ENCODE data around the gene PMM1. TPM values are rescaled to one million over a fixed set of nuclear protein-coding genes. Genes with fewer than 3 reads are reported as not detected.

The PMM1 gene
- total RNA-seq, 2 donors from 2014 or later, result 17.3 TPM

DNA sequence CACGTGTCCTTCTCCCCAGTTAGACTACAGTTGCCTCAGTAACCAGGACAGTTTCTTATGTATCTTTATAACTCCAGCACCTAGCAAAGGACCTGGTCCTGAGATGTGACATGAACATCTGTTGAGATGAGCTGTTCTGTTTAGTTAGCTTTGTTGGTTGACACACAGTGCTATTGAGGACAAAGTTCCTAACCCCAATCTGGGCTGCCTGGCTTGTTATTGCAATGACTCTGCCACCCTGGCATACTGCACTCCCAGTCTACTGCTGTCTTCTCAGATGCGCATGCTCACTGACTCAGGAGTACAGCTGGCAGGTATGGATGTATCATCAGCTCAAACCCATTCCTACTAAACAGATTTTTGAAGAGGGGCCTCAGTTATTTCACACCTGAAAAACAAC is 23.8 kb upstream of the PMM1 start:
- DNase-seq (ENCODE audit: low spot score), result no peak
- Histone ChIP-seq H3K9me3 (no peaks in the 10 kb centered on the region), H3K27me3 (no peaks in the 10 kb centered on the region), H3K4me1 (peaks cover 0 to 8% of the 10 kb centered on the region in 2 donors), H3K27ac (no peak overlapping the region), H3K36me3 (no peaks in the 10 kb centered on the region), H3K4me3 (no peak overlapping the region)
- TF ChIP-seq, protein P1, sequence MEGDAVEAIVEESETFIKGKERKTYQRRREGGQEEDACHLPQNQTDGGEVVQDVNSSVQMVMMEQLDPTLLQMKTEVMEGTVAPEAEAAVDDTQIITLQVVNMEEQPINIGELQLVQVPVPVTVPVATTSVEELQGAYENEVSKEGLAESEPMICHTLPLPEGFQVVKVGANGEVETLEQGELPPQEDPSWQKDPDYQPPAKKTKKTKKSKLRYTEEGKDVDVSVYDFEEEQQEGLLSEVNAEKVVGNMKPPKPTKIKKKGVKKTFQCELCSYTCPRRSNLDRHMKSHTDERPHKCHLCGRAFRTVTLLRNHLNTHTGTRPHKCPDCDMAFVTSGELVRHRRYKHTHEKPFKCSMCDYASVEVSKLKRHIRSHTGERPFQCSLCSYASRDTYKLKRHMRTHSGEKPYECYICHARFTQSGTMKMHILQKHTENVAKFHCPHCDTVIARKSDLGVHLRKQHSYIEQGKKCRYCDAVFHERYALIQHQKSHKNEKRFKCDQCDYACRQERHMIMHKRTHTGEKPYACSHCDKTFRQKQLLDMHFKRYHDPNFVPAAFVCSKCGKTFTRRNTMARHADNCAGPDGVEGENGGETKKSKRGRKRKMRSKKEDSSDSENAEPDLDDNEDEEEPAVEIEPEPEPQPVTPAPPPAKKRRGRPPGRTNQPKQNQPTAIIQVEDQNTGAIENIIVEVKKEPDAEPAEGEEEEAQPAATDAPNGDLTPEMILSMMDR (IDR thresholded peaks at IDR 0.05), result no peak

DNA sequence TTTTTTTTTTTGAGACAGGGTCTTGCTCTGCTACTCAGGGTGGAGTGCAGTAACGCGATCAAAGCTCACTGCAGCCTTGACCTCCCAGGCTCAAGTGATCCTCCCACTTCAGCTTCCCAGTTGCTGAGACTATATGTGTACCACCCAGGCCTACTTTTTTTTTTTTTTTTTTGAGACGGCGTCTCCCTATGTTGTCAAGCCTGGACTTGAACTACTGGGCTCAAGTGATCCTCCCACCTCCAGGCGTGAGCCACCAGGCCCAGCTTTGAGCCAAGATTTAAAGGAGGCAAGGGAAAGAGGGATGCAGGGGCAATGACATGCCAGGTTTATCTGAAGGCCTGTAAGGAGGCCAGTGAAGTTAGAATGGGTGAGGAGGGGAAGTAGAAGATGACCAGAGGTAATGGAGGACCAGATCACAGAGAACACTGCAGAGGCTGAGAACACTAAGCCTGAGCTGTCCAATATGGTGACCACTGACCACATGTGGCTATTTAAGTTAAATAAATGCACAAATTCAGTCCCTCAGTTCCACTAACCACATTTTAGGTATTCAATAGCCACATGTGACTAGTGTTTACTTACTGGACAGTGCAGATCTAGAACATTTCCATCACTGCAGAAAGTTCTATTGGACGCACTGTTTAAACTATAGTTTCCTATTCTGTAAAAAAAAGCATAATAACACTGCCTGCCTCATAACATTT is 23.1 kb upstream of the PMM1 start:
- no peak for DNase-seq (ENCODE audit: low spot score)
- H3K36me3 ChIP-seq, result no peaks in the 10 kb centered on the region
- no peak overlapping the region for H3K4me3 ChIP-seq
- H3K27me3 ChIP-seq, result no peaks in the 10 kb centered on the region
- TF ChIP-seq, protein P1 (IDR thresholded peaks at IDR 0.05), result no peak
- peaks cover 0 to 10% of the 10 kb centered on the region in 2 donors for H3K4me1 ChIP-seq
- no peaks in the 10 kb centered on the region for H3K9me3 ChIP-seq
- no peak overlapping the region for H3K27ac ChIP-seq

DNA sequence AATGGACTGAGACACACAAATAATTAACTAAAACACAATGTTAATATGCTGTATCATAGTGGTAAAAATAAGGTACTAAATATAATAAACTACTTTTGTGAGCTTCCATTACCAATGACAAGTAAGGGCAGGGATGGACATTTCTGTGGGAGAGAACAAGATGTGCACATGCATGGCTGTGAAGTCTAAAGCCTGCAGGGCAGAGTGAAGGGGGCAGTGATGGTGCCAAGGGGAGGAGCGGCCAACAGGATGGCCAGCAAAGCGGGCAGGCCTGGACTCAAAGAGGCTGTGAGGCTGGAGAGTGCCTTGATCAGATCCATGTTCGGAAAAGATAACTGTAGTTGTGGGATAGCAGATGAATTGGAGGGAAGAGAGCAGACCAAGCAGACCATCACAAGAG is 18.7 kb upstream of the PMM1 start:
- Histone ChIP-seq H3K4me1 (peaks cover 0 to 14% of the 10 kb centered on the region in 2 donors), H3K27ac (peak overlapping the region; percentile 51 to 63), H3K9me3 (no peaks in the 10 kb centered on the region), H3K36me3 (peaks cover 28% of the 10 kb centered on the region), H3K4me3 (no peak overlapping the region), H3K27me3 (no peaks in the 10 kb centered on the region)
- TF ChIP-seq, protein P1 (IDR thresholded peaks at IDR 0.05), result no peak
- no peak for DNase-seq (ENCODE audit: low spot score)

DNA sequence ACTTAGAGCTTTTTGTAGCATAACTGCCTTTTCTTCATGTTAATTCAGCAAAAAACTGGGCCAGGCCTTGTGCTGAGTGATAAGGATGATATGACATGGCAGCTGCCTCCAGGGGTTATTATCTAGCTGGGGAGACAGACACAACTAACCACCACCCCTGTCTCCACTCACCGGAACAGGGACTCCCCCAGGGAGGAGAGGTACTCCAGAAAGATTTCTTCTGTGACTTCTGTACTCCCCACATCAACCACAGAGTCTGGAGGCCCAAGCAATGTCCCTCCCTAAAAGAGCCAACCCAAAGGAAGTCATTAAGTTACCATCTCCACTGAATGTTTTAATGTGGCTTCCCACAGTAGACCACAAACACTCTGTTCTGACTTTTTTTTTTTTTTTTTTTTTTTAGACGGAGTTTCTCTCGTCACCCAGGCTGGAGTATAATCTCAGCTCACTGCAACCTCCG is 14.3 kb upstream of the PMM1 start:
- no peak overlapping the region for H3K27ac ChIP-seq
- H3K36me3 ChIP-seq, result peaks cover 62% of the 10 kb centered on the region
- no peaks in the 10 kb centered on the region for H3K27me3 ChIP-seq
- no peaks in the 10 kb centered on the region for H3K9me3 ChIP-seq
- peaks cover 0 to 10% of the 10 kb centered on the region in 2 donors for H3K4me1 ChIP-seq
- TF ChIP-seq, protein P1 (IDR thresholded peaks at IDR 0.05), result no peak
- no peak overlapping the region for H3K4me3 ChIP-seq
- DNase-seq (ENCODE audit: low spot score), result no peak

DNA sequence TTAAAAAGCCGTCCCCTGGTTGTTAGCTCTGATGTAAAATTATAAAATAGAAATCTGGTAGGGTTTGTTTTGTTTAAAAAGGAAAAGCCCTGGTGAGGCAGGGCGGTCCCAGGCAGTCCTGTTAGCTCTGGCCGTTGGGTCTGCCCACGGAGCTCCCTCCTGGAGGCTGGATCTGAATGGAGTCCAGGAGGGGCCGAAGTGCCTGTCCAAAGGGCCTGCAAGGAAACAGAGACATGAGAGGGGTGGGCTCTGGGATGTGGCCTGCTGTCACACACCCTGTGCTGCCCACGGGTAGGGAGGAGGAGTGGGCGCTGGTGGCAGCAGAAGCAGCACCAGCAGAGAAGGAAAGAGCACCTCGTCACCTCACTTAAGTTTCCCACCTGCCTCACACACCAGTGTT is 11.3 kb upstream of the PMM1 start:
- Histone ChIP-seq H3K27me3 (no peaks in the 10 kb centered on the region), H3K4me3 (no peak overlapping the region), H3K4me1 (peaks cover 0 to 13% of the 10 kb centered on the region in 2 donors), H3K36me3 (peaks cover 47% of the 10 kb centered on the region), H3K27ac (no peak overlapping the region), H3K9me3 (no peaks in the 10 kb centered on the region)
- DNase-seq (ENCODE audit: low spot score), result no peak
- TF ChIP-seq, protein P1 (IDR thresholded peaks at IDR 0.05), result no peak
